ENCODE data around the gene UST. TPM values are rescaled to one million over a fixed set of nuclear protein-coding genes. Genes with fewer than 3 reads are reported as not detected.

The UST gene
- total and polyA plus RNA-seq, 2 of the 8 experiments (the other 6 are each of a cell fraction or from before 2014, with no cell fraction given), result 13.5 to 34.5 TPM

DNA sequence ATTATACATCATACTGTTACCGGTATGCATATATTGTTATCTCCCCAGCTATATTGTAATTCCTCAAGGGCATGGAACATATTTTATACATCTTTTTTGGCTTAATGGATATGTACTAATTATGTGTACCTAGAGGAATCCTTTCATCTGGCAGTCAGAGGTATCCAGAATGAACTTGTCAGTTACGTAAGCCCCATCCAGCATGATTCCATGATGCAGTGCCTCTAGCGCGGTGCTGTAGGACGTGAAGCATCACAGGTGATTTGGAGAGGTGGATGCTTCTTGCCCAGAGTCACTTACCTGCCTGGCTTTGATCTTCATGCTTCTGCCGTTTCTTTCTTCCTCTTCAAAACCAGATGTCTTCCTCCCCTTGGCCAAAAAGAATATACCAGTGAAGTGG lies 159.1 kb downstream of the UST start:
- no peaks in the 10 kb centered on the region for H3K27me3 ChIP-seq (replicated peaks in 1 of 4; ENCODE audit: control insufficient read depth in 3 of 4, extremely low read depth in 1 of 4, insufficient read depth in 3 of 4, low read length in 3 of 4)
- no peak overlapping the region for H3K18ac ChIP-seq (ENCODE audit: extremely low read depth, low read length)
- H4K5ac ChIP-seq (ENCODE audit: insufficient read length, low read depth, low read length), result no peak overlapping the region
- DNase-seq (ENCODE audit: low read depth in 1 of 2, low spot score in 2 of 2) (no peak), FAIRE-seq (no peak)
- no peaks in the 10 kb centered on the region for H3K9me3 ChIP-seq (ENCODE audit: insufficient read depth in 2 of 2, low read depth in 1 of 2, low read length in 1 of 2)
- H2BK15ac ChIP-seq (ENCODE audit: low read length), result no peak overlapping the region
- no peak overlapping the region for H2BK120ac ChIP-seq (replicated peaks; ENCODE audit: low read depth, low read length)
- no peaks in the 10 kb centered on the region for H3K79me1 ChIP-seq (ENCODE audit: low read depth, low read length)
- H2BK5ac ChIP-seq (ENCODE audit: low read depth, low read length), result no peak overlapping the region
- H3K4me1 ChIP-seq (replicated peaks in 1 of 4; ENCODE audit: control insufficient read depth in 3 of 4, insufficient read depth in 4 of 4, low read length in 3 of 4), result no peaks in the 10 kb centered on the region
- H3K9ac ChIP-seq (replicated peaks in 1 of 4; ENCODE audit: extremely low read depth in 1 of 4, low read depth in 3 of 4, low read length in 3 of 4), result no peak overlapping the region
- H4K8ac ChIP-seq (ENCODE audit: extremely low read depth, insufficient read depth, low read length), result no peak overlapping the region
- peaks cover 0 to 15% of the 10 kb centered on the region in 2 experiments; a peak in 1 of 4 replicates for H3K79me2 ChIP-seq (ENCODE audit: control insufficient read depth in 1 of 2, insufficient read depth in 2 of 2, low read length in 2 of 2)
- no peak overlapping the region for H3K4ac ChIP-seq (replicated peaks; ENCODE audit: insufficient read length, low read depth, low read length)
- H3K23me2 ChIP-seq (ENCODE audit: low read depth, low read length), result no peaks in the 10 kb centered on the region
- no peak overlapping the region for H3K4me3 ChIP-seq (ENCODE audit: extremely low read depth in 1 of 4, insufficient read depth in 2 of 4, low read depth in 3 of 4, low read length in 4 of 4)
- H2BK20ac ChIP-seq (ENCODE audit: low read length), result no peak overlapping the region
- no peak overlapping the region for H2AK5ac ChIP-seq (ENCODE audit: low read depth, low read length)
- no peak overlapping the region for H3K4me2 ChIP-seq (ENCODE audit: insufficient read depth in 1 of 2, low read depth in 2 of 2, low read length in 2 of 2)
- WGBS, 2 experiments (ENCODE audit: extremely low coverage in 1 of 2, insufficient coverage in 1 of 2, insufficient read length in 1 of 2, insufficient replicate concordance in 2 of 2, low coverage in 1 of 2, low lambda C conversion rate in 2 of 2, missing lambda C conversion rate in 1 of 2), result 91% methylated on average over 6 of the region's 6 CpGs; no CpG with 5 or more reads in 1 of the 2 experiments
- no peaks in the 10 kb centered on the region for H3K36me3 ChIP-seq (ENCODE audit: control insufficient read depth in 2 of 4, insufficient read depth in 4 of 4, low read length in 3 of 4)
- no peak overlapping the region for H4K91ac ChIP-seq (replicated peaks; ENCODE audit: insufficient read length, low read length)
- no peak overlapping the region for H3K14ac ChIP-seq (ENCODE audit: insufficient read length)
- no peaks in the 10 kb centered on the region for H4K20me1 ChIP-seq (replicated peaks in 1 of 2; ENCODE audit: control insufficient read depth in 1 of 2, insufficient read depth in 2 of 2, low read length in 2 of 2)
- H2BK12ac ChIP-seq (ENCODE audit: low read depth, low read length), result no peak overlapping the region
- H3K23ac ChIP-seq (ENCODE audit: insufficient read length), result no peak overlapping the region
- H3K27ac ChIP-seq (ENCODE audit: low read depth, low read length), result no peak overlapping the region
- TF ChIP-seq CBX8 (IDR thresholded peaks at IDR 0.05; ENCODE audit: borderline replicate concordance, low read depth, low read length) (no peak), JUND (IDR thresholded peaks at IDR 0.05; ENCODE audit: low read length) (no peak)
- POLR2A ChIA-PET (ENCODE audit: partially characterized antibody), result interaction anchor here (0.6 kb wide), 1 partner anchor 9 kb away, joined by 3 read pairs; no protein-coding TSS in a partner anchor
- no peak overlapping the region for H2AFZ ChIP-seq (ENCODE audit: low read length)
- CTCF ChIA-PET (ENCODE audit: partially characterized antibody), result interaction anchor here (1.1 kb wide), 1 partner anchor 22 kb away, joined by 5 read pairs; no protein-coding TSS in a partner anchor
- no peak overlapping the region for H3K56ac ChIP-seq (replicated peaks; ENCODE audit: insufficient read length, low read depth, low read length)

Measured in H1 (cell line).